ENCODE results near the gene NUDT12. TPM values are rescaled to one million over a fixed set of nuclear protein-coding genes. Genes with fewer than 3 reads are reported as not detected.

NUDT12 gene
- total and polyA plus RNA-seq, 4 donors = 5.7 to 25.4 (median 11.3) TPM

DNA sequence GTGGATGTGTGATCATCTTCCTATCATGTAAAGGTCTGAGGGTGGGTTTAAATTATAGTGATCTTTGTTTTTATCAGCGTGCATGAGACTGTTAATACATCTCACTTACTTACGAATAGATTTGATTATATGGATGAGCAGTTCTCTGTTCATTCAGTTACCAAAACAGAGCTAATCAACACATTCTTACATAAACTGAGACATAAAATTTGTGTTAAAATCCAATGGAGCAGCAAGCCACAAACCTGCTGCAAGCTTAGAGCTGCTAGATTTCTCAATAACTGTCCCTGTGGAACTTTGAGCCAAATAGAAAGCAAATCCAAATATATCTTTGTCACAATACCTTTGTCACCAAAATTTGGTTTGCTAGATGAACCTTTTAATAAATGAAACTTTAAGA is 50.1 kb downstream of the NUDT12 start:
- Histone ChIP-seq H3K36me3 (ENCODE audit: control insufficient read depth in 4 of 4, insufficient read depth in 4 of 4, low read length in 4 of 4) (no peaks in the 10 kb centered on the region), H3K9ac (ENCODE audit: insufficient read depth in 1 of 2, low read length in 2 of 2) (no peak overlapping the region), H3K9me3 (ENCODE audit: control insufficient read depth in 4 of 4, insufficient read depth in 3 of 4, low read length in 3 of 4) (peaks cover 0 to 2% (median 0%) of the 10 kb centered on the region in 4 donors), H3K27me3 (ENCODE audit: control insufficient read depth in 3 of 3, insufficient read depth in 3 of 3, low read length in 2 of 3) (no peaks in the 10 kb centered on the region), H3K4me3 (no peak overlapping the region), H3K4me1 (ENCODE audit: control insufficient read depth in 5 of 5, insufficient read depth in 5 of 5, low read length in 5 of 5) (no peaks in the 10 kb centered on the region), H3K27ac (ENCODE audit: low read depth in 1 of 2, low read length in 1 of 2) (no peak overlapping the region)
- WGBS, 2 donors = 82 to 97% methylated on average over 2 of the region's 2 CpGs
- ATAC-seq (ENCODE audit: insufficient read depth, low FRiP score) (no peak), DNase-seq (no peak)
- TF ChIP-seq, protein P1, sequence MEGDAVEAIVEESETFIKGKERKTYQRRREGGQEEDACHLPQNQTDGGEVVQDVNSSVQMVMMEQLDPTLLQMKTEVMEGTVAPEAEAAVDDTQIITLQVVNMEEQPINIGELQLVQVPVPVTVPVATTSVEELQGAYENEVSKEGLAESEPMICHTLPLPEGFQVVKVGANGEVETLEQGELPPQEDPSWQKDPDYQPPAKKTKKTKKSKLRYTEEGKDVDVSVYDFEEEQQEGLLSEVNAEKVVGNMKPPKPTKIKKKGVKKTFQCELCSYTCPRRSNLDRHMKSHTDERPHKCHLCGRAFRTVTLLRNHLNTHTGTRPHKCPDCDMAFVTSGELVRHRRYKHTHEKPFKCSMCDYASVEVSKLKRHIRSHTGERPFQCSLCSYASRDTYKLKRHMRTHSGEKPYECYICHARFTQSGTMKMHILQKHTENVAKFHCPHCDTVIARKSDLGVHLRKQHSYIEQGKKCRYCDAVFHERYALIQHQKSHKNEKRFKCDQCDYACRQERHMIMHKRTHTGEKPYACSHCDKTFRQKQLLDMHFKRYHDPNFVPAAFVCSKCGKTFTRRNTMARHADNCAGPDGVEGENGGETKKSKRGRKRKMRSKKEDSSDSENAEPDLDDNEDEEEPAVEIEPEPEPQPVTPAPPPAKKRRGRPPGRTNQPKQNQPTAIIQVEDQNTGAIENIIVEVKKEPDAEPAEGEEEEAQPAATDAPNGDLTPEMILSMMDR (IDR thresholded peaks at IDR 0.05; ENCODE audit: control extremely low read depth, extremely low read depth) = no peak

DNA sequence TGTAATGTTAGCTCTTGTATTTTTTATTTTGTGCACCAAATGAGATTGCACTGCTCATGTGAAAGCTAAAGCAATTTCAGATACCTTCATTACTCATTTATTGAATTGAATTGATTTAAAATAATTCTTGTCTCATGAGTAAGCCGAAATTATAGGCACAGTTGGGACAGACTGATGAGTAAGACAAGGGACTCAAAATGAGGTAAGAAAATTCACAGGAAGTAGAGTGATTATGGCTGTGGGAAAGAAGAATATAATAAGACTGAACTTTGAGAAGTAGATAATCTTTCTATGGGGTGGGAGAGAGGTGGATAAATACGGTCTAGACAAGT is 51.1 kb downstream of the NUDT12 start:
- H3K9me3 ChIP-seq (ENCODE audit: control insufficient read depth in 4 of 4, insufficient read depth in 3 of 4, low read length in 3 of 4) = peaks cover 0 to 2% (median 0%) of the 10 kb centered on the region in 4 donors

DNA sequence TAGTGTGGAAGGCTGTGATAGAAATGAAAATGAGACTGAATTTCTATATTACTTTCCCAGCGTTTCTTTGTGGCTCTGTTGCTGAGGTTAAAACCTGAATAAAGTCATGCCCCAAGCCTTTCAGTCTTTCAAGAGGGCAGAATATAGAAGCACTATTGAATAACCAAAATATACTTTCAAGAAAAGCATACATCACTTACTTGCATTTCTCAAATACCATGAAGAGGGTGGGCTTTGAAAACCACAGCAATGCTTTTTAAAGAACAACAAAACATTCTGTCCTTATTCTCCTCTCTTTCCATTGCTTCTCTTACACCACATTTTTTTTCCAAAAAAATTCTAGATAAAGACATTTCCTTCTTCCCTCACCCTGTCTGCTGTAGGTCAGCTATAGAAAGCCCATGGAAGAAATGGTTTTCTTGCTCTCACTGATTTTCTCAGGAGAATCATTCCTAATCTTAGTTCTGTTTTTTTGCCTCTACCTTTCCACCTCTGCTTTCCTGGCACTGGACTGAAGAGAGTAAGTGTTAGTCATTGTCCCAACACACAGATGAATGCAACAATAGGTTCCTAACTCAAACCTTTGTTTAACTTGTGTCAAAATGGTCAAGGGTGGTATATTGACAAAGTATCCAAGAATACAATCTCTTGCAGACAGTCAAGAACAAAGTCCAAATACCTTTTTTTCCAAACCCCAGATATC is 51.6 kb downstream of the NUDT12 start:
- Histone ChIP-seq H3K36me3 (ENCODE audit: control insufficient read depth in 4 of 4, insufficient read depth in 4 of 4, low read length in 4 of 4) (no peaks in the 10 kb centered on the region), H3K9me3 (ENCODE audit: control insufficient read depth in 4 of 4, insufficient read depth in 3 of 4, low read length in 3 of 4) (peaks cover 0 to under 1% (median 0%) of the 10 kb centered on the region in 4 donors), H3K27me3 (ENCODE audit: control insufficient read depth in 3 of 3, insufficient read depth in 3 of 3, low read length in 2 of 3) (no peaks in the 10 kb centered on the region), H3K4me3 (no peak overlapping the region), H3K4me1 (ENCODE audit: control insufficient read depth in 5 of 5, insufficient read depth in 5 of 5, low read length in 5 of 5) (no peaks in the 10 kb centered on the region), H3K27ac (ENCODE audit: low read depth in 1 of 2, low read length in 1 of 2) (no peak overlapping the region), H3K9ac (ENCODE audit: insufficient read depth in 1 of 2, low read length in 2 of 2) (no peak overlapping the region)
- ATAC-seq (ENCODE audit: insufficient read depth, low FRiP score) (no peak), DNase-seq (no peak)
- 67 to 88% methylated on average over 1 of the region's 1 CpG for WGBS, 2 donors
- TF ChIP-seq, protein P1 (IDR thresholded peaks at IDR 0.05; ENCODE audit: control extremely low read depth, extremely low read depth) = no peak

More for the DNA sequence above, 51.1 kb downstream of the NUDT12 start:
- H3K9ac ChIP-seq (ENCODE audit: insufficient read depth in 1 of 2, low read length in 2 of 2) = no peak overlapping the region
- TF ChIP-seq, protein P1 (IDR thresholded peaks at IDR 0.05; ENCODE audit: control extremely low read depth, extremely low read depth) = no peak
- no peak overlapping the region for H3K27ac ChIP-seq (ENCODE audit: low read depth in 1 of 2, low read length in 1 of 2)
- WGBS, 2 donors = 81 to 87% methylated on average over 2 of the region's 2 CpGs
- ATAC-seq (ENCODE audit: insufficient read depth, low FRiP score) (no peak), DNase-seq (no peak)
- no peak overlapping the region for H3K4me3 ChIP-seq
- no peaks in the 10 kb centered on the region for H3K27me3 ChIP-seq (ENCODE audit: control insufficient read depth in 3 of 3, insufficient read depth in 3 of 3, low read length in 2 of 3)
- no peaks in the 10 kb centered on the region for H3K36me3 ChIP-seq (ENCODE audit: control insufficient read depth in 4 of 4, insufficient read depth in 4 of 4, low read length in 4 of 4)
- no peaks in the 10 kb centered on the region for H3K4me1 ChIP-seq (ENCODE audit: control insufficient read depth in 5 of 5, insufficient read depth in 5 of 5, low read length in 5 of 5)
